Measurements from ENCODE around the gene CEP192. TPM values are rescaled to one million over a fixed set of nuclear protein-coding genes. Genes with fewer than 3 reads are reported as not detected.

Gene CEP192
- total RNA-seq, 1 donor: 29.7 TPM

DNA sequence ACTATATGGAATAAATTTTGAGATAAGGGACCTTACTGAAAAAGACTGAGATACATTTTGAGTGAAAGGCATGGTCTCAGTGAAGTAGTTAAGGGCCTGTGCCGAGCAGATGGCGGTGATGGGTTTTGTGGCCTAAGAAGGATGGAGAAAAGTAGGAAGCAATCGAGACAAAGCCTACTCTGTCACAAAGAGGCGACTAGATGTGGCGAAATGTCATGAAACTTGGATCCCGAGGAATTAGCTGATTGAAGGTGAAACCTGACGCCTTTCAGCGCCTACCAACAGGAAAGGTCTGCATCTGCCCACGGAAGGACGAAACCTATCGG is 558 bp upstream of the CEP192 start:
- peaks cover 37% of the 10 kb centered on the region for H3K79me2 ChIP-seq (ENCODE audit: insufficient read depth, low read length)
- peak overlapping the region; percentile 98 for H3K4me2 ChIP-seq (ENCODE audit: insufficient read depth, low read length)
- peak overlapping the region; percentile 87 for H2AFZ ChIP-seq (ENCODE audit: low read length)
- H4K20me1 ChIP-seq (ENCODE audit: insufficient read depth, low read length): peaks cover 6% of the 10 kb centered on the region
- H3K4me3 ChIP-seq (ENCODE audit: insufficient read depth, low read length): peak overlapping the region; percentile 89
- no peaks in the 10 kb centered on the region for H3K9me3 ChIP-seq (ENCODE audit: low read depth, low read length)
- H3K27me3 ChIP-seq (ENCODE audit: insufficient read depth, low read length): no peaks in the 10 kb centered on the region
- no peaks in the 10 kb centered on the region for H3K36me3 ChIP-seq (ENCODE audit: insufficient read depth, low read length)
- DNase-seq (ENCODE audit: insufficient read length, low spot score, missing footprints): no peak
- H3K4me1 ChIP-seq (ENCODE audit: insufficient read depth, low read length): peaks cover 19% of the 10 kb centered on the region
- TF ChIP-seq, protein P1, sequence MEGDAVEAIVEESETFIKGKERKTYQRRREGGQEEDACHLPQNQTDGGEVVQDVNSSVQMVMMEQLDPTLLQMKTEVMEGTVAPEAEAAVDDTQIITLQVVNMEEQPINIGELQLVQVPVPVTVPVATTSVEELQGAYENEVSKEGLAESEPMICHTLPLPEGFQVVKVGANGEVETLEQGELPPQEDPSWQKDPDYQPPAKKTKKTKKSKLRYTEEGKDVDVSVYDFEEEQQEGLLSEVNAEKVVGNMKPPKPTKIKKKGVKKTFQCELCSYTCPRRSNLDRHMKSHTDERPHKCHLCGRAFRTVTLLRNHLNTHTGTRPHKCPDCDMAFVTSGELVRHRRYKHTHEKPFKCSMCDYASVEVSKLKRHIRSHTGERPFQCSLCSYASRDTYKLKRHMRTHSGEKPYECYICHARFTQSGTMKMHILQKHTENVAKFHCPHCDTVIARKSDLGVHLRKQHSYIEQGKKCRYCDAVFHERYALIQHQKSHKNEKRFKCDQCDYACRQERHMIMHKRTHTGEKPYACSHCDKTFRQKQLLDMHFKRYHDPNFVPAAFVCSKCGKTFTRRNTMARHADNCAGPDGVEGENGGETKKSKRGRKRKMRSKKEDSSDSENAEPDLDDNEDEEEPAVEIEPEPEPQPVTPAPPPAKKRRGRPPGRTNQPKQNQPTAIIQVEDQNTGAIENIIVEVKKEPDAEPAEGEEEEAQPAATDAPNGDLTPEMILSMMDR (IDR thresholded peaks at IDR 0.05; ENCODE audit: extremely low read depth, low read depth, low read length): no peak
- peak overlapping the region; percentile 81 for H3K27ac ChIP-seq (ENCODE audit: low read depth, low read length)

DNA sequence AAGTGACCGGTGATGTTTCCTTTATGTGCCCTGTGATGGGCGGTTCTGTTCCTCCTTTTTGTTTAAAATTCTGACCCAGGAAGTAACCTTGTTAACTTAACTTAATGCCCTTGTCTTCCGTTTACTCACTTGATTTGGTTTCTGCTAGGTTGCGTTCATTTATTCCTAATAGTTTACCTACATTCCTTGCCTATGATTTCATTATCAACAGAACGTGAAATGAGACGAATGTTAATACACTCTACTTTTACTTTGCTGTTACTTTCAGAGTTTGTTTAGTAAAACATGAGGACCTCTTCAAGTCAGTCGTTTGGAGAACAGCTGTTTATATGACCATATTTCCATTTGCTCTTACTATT is 638 bp downstream of the CEP192 start:
- peak overlapping the region; percentile 89 for H3K4me3 ChIP-seq (ENCODE audit: insufficient read depth, low read length)
- DNase-seq (ENCODE audit: insufficient read length, low spot score, missing footprints): no peak
- H3K79me2 ChIP-seq (ENCODE audit: insufficient read depth, low read length): peaks cover 49% of the 10 kb centered on the region
- no peaks in the 10 kb centered on the region for H3K27me3 ChIP-seq (ENCODE audit: insufficient read depth, low read length)
- peak overlapping the region; percentile 88 for H3K4me2 ChIP-seq (ENCODE audit: insufficient read depth, low read length)
- TF ChIP-seq, protein P1 (IDR thresholded peaks at IDR 0.05; ENCODE audit: extremely low read depth, low read depth, low read length): no peak
- no peaks in the 10 kb centered on the region for H3K36me3 ChIP-seq (ENCODE audit: insufficient read depth, low read length)
- H3K4me1 ChIP-seq (ENCODE audit: insufficient read depth, low read length): peaks cover 19% of the 10 kb centered on the region
- H3K9me3 ChIP-seq (ENCODE audit: low read depth, low read length): no peaks in the 10 kb centered on the region
- peak overlapping the region; percentile 77 for H2AFZ ChIP-seq (ENCODE audit: low read length)
- H3K27ac ChIP-seq (ENCODE audit: low read depth, low read length): peak overlapping the region; percentile 58
- H4K20me1 ChIP-seq (ENCODE audit: insufficient read depth, low read length): peaks cover 15% of the 10 kb centered on the region

DNA sequence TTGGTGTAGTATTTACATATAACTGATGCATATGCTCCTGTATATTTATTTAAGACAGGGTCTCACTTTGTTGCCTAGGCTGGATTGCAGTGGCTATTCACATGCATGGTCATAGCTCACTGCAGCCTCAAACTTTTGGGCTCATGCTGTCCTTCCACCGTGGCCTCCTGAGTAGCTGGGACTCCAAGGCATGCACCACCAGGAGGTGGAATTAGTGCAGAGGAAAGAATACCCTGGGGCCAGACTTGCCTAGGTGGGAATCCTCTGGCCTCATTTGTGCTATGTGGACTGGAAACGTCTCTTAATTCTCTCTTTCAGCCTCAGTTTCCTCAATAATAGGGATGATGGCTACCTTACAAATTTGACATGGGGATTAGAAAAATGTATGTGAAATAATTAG is 2.3 kb downstream of the CEP192 start:
- no peak overlapping the region for H3K4me2 ChIP-seq (ENCODE audit: insufficient read depth, low read length)
- no peaks in the 10 kb centered on the region for H3K36me3 ChIP-seq (ENCODE audit: insufficient read depth, low read length)
- no peaks in the 10 kb centered on the region for H3K27me3 ChIP-seq (ENCODE audit: insufficient read depth, low read length)
- no peak overlapping the region for H2AFZ ChIP-seq (ENCODE audit: low read length)
- H3K79me2 ChIP-seq (ENCODE audit: insufficient read depth, low read length): peaks cover 65% of the 10 kb centered on the region
- peaks cover 19% of the 10 kb centered on the region for H3K4me1 ChIP-seq (ENCODE audit: insufficient read depth, low read length)
- H3K9me3 ChIP-seq (ENCODE audit: low read depth, low read length): no peaks in the 10 kb centered on the region
- no peak overlapping the region for H3K27ac ChIP-seq (ENCODE audit: low read depth, low read length)
- DNase-seq (ENCODE audit: insufficient read length, low spot score, missing footprints): no peak
- H4K20me1 ChIP-seq (ENCODE audit: insufficient read depth, low read length): peaks cover 18% of the 10 kb centered on the region
- H3K4me3 ChIP-seq (ENCODE audit: insufficient read depth, low read length): no peak overlapping the region
- TF ChIP-seq, protein P1 (IDR thresholded peaks at IDR 0.05; ENCODE audit: extremely low read depth, low read depth, low read length): no peak

DNA sequence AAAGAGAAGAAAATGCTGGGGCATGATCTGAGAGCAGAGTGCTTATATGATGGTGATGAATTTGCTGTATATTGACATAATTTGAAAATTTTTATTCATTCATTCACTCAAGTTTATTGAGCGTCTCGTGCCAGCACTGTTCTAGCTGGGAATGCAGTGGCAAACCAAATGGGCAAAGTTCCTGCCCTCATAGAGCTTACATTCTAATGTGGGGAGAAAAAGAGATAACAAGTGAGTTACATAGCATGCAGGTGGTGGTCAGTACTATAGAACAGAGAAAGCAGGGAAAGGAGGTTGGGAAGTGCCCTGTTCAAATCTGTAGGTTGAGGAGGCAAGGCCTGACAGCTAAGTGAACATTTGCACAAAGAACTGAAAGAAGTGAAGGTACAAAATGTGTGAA is 4.3 kb downstream of the CEP192 start:
- DNase-seq (ENCODE audit: insufficient read length, low spot score, missing footprints): no peak
- no peaks in the 10 kb centered on the region for H3K36me3 ChIP-seq (ENCODE audit: insufficient read depth, low read length)
- H3K27me3 ChIP-seq (ENCODE audit: insufficient read depth, low read length): no peaks in the 10 kb centered on the region
- no peak overlapping the region for H3K27ac ChIP-seq (ENCODE audit: low read depth, low read length)
- no peak overlapping the region for H3K4me3 ChIP-seq (ENCODE audit: insufficient read depth, low read length)
- peaks cover 84% of the 10 kb centered on the region for H3K79me2 ChIP-seq (ENCODE audit: insufficient read depth, low read length)
- H3K4me2 ChIP-seq (ENCODE audit: insufficient read depth, low read length): no peak overlapping the region
- peaks cover 14% of the 10 kb centered on the region for H3K4me1 ChIP-seq (ENCODE audit: insufficient read depth, low read length)
- H4K20me1 ChIP-seq (ENCODE audit: insufficient read depth, low read length): peaks cover 18% of the 10 kb centered on the region
- no peaks in the 10 kb centered on the region for H3K9me3 ChIP-seq (ENCODE audit: low read depth, low read length)
- no peak overlapping the region for H2AFZ ChIP-seq (ENCODE audit: low read length)
- TF ChIP-seq, protein P1 (IDR thresholded peaks at IDR 0.05; ENCODE audit: extremely low read depth, low read depth, low read length): no peak
